ENCODE results near the gene ARID1A.

The ARID1A gene

GRCh38 chr1:26772687-26773086 lies 76.9 kb downstream of the ARID1A start:
- TF ChIP-seq CTCF (IDR thresholded peaks at IDR 0.05; ENCODE audit: insufficient read depth, low read depth, low read length, missing control alignments), result no peak
- DNase-seq (ENCODE audit: low read depth), result no peak
- H3K4me3 ChIP-seq (ENCODE audit: low read depth, low read length), result no peak overlapping the region

- no peak for TF ChIP-seq CTCF (IDR thresholded peaks at IDR 0.05; ENCODE audit: insufficient read depth, low read depth, low read length, missing control alignments)
- no peak overlapping the region for H3K4me3 ChIP-seq (ENCODE audit: low read depth, low read length)
- DNase-seq (ENCODE audit: low read depth), result no peak
These were observed 78.6 kb downstream of the ARID1A start for GRCh38 chr1:26774462-26774861.

- no peak for DNase-seq (ENCODE audit: low read depth)
These were observed 79.9 kb downstream of the ARID1A start for GRCh38 chr1:26775666-26776065.

GRCh38 chr1:26779098-26779668 lies 83.4 kb downstream of the ARID1A start:
- DNase-seq (ENCODE audit: low read depth), result no peak
- no peak for TF ChIP-seq CTCF (IDR thresholded peaks at IDR 0.05; ENCODE audit: insufficient read depth, low read depth, low read length, missing control alignments)
- no peak overlapping the region for H3K4me3 ChIP-seq (ENCODE audit: low read depth, low read length)

More at GRCh38 chr1:26775666-26776065, 79.9 kb downstream of the ARID1A start:
- TF ChIP-seq CTCF (IDR thresholded peaks at IDR 0.05; ENCODE audit: insufficient read depth, low read depth, low read length, missing control alignments), result no peak
- H3K4me3 ChIP-seq (ENCODE audit: low read depth, low read length), result no peak overlapping the region

GRCh38 chr1:26780344-26780957 lies 84.6 kb downstream of the ARID1A start:
- TF ChIP-seq CTCF (IDR thresholded peaks at IDR 0.05; ENCODE audit: insufficient read depth, low read depth, low read length, missing control alignments), result no peak
- DNase-seq (ENCODE audit: low read depth), result no peak
- no peak overlapping the region for H3K4me3 ChIP-seq (ENCODE audit: low read depth, low read length)

- no peak for TF ChIP-seq CTCF (IDR thresholded peaks at IDR 0.05; ENCODE audit: insufficient read depth, low read depth, low read length, missing control alignments)
- no peak for DNase-seq (ENCODE audit: low read depth)
- H3K4me3 ChIP-seq (ENCODE audit: low read depth, low read length), result no peak overlapping the region
These were observed 85.5 kb downstream of the ARID1A start for GRCh38 chr1:26781206-26781825.

All from GM12865 (cell line).